Measurements from ENCODE around the gene CNTNAP2.

CNTNAP2 gene

DNA sequence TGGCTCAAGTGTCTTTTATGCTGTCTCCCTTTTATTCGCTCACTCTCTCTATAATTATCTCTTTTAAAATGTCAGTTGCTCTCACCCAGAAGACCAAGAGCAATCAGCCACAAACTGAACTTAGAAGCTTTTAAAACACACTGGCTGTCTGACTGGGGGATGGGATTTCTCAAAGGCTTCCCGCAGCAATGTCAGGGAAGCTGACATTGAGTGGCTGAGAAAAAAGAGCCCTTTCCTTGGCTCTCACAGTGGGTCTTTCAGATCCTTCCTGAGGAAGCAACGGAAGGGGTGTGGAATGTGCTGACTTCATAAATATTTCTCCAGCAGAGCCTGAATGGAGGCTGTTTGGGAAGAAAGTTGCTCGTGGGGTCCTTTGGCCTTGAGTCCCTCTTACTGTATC is 2028.2 kb downstream of the CNTNAP2 start:
- DNase-seq, result no peak

- DNase-seq, result no peak
Measured at GRCh38 chr7:148146346-148146745, 2029.7 kb downstream of the CNTNAP2 start.

DNA sequence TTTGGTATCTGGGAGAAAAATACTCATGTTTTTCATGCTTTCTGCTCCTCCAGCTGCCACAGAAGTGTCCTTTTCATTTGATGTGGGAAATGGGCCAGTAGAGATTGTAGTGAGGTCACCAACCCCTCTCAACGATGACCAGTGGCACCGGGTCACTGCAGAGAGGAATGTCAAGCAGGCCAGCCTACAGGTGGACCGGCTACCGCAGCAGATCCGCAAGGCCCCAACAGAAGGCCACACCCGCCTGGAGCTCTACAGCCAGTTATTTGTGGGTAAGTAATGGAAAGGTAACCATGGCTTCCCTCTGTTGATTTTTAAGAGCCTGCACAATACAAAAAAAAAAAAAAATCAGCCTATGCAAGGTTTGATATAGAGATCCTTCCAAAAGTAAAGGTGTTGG is 2030.8 kb downstream of the CNTNAP2 start:
- DNase-seq, result no peak

DNA sequence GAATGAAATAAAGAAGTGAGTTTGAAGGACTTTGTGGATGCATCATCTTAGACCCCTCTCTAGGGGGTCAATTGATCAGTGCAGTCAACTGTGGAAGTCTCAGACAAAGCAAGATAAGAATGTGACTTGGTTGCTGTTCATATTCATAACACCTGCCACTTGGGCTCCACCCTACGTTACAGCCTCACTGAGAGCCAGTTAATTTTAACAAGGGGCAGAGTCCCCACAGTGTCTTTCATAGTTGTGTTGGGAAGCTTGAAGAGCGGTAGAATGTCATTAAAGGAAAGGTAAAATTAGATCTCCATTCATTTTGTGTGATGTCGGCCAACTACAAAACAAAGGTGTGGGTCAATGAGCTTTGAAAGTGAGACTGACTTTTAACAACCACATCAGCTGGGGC is 2031.9 kb downstream of the CNTNAP2 start:
- no peak for DNase-seq

DNA sequence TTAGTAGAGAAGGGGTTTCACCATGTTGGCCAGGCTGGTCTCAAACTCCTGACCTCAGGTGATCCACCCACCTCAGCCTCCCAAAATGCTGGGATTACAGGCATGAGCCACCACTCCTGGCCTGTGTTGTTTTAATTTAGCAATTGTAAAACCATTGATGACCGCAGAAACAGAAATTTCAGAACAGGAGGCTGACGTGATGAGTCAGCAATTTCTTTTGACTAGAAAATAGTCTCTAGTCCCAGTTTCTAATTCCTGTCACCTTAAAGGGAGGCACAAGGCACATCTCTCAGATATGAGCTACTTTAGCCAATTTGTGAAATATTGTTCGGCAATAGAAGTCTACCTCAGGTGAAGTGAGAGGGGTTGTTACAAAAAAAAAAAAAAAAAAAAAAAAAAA is 2033.1 kb downstream of the CNTNAP2 start:
- DNase-seq, result no peak

DNA sequence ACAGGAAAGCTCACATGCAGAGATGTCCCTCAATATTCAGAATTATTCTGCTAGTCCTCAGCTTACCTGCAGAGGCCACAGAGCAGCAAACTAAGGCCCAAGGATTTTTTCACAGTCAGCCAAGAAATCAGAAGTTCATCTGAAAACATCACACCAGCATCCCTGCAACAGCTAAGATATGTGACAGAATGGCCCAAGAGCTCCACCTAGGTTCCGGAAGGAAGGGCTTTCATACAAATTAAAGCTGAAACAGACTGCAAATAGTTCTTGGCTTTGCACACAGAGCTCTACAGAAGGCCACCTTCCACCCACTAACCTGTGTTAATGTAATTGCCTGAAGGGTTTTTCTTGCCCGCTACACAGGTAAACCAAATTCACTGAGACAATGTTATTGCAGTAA is 2035.2 kb downstream of the CNTNAP2 start:
- no peak for DNase-seq

- no peak for DNase-seq
Measured at GRCh38 chr7:148153616-148154284, 2037.1 kb downstream of the CNTNAP2 start.

- DNase-seq, result no peak
Measured at GRCh38 chr7:148155000-148155399, 2038.4 kb downstream of the CNTNAP2 start.

DNA sequence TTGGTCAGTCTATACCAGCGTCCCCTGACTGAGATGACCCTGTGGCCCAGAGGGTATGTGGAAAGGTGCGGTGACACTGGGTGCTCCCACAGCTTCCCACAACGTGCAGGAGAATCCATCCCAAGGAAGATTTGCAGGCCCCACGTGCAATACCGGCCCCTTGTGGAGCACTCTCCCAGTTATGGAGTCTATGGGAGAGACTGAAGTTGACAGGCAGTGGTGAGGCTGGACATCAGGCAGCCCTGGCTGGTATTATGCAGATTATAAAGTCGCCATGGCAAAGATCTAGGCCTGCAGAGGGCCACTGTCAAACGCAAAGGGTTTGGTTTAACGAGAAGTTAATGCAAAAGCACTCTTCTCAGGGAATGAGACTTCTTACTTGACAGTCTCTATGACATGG is 2039.2 kb downstream of the CNTNAP2 start:
- no peak for DNase-seq

DNA sequence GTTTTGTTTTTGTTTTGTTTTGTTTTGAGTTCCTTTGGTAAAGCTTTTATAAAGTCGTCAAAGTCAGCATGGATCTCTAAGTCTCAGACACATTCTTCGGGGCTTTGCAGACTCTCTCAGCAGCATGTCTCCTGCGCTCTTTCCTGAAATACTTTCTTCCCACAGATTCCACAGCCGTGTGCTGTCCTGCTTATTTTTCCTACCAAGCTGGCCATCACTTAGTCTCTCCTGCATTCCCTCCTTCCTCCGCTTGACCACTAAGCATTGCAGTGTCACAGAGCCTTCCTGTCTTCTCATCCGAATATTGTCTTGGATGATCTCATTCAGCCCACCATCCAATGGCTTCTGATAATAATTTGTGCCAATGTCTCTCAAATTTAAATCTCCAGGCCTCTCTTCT is 2039.6 kb downstream of the CNTNAP2 start:
- no peak for DNase-seq

DNA sequence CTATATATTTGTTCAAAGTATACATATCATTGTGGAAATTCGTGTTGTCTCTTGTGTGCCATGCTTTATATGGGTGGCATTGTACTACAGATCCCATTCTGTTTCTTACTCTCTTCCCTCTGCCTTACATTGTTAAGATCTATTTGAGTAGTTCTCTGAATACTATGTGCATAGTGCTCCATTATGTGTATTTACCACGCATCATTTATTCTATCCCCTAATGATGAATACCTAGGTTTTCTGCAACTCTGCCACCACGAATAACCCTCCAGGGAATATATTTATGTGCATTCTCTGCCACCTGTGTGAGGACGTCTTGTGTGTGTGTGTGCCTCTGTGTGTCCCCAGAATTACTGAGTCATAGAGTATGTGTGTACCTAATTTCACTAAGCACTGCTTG is 2042.7 kb downstream of the CNTNAP2 start:
- no peak for DNase-seq

GRCh38 chr7:148161776-148162175 is 2045.2 kb downstream of the CNTNAP2 start:
- no peak for DNase-seq

GRCh38 chr7:148162808-148163207 is 2046.2 kb downstream of the CNTNAP2 start:
- no peak for DNase-seq

DNA sequence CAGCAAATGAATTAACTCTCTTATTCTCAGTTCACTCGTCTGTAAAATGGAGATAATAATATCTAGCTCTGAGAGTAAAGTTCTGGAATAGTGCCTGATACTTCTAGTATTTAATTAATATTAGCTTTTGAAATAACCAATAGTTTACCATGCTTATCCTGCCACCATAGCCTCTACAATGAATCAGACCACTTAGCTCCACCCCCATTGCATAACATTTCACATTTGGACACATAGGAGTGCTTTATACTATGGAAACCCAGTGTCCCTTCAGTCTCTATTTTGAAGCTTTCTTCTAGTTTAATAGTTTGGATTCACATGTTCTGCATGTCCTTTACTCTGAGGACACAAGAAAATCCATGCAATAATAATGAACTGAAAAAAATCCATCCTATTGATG is 2046.6 kb downstream of the CNTNAP2 start:
- no peak for DNase-seq

GRCh38 chr7:148172920-148173319 is 2056.3 kb downstream of the CNTNAP2 start:
- DNase-seq, result no peak

DNA sequence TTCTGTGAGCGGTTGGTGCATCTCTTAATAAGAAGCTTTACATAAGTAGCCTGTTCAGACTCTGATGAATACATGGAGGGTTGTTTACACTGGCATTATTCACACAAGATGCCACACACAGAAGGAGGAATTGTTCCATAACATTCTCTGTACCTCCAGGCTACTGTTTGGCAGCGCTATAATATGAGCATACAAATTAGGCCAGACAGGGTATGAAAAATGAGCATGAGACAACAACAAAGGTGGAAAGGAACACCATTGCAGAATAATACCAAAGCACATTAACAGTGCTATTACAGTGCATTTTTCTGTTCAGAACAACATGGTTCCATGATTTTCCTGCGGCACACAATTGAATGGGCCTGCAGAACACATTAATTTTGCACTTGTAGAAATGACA is 2056.8 kb downstream of the CNTNAP2 start:
- DNase-seq, result no peak

DNA sequence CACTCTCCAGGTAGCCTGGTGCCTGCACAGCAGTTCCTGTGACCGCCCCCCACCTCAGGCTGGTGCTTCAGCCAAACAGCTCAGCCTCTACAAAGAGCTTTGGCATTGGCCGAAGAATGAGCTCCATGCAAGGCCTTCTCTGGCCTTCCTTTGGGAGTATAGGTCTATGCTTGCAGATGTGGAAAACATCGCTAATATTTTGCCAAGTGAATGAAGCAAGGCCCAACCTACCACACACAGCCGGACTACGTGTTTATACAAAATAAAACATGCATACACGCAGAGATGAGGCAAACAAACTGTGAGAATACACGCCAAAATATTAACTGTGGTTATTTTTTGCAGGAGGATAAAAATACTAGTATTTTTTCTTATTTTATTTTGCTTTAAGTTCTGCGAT is 2057.8 kb downstream of the CNTNAP2 start:
- DNase-seq, result no peak

DNA sequence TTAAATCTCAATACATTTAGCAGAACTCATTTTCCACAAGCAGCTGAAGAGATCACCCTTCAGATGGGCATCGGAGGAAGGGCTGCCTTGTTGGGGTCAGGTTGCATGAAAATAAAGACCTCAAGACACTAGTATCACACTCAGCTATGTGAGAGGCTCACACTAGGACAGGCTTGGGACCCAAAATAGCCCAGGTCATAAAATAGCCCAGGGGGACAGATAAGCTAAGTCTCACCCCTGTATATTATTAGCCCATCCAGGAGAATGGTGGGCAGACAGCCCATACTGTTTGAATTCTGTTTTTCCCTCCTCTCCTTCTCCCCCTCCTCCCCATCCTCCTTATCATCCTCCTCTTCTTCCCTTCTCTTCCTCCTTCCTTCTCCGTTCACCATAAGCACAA is 2058.9 kb downstream of the CNTNAP2 start:
- DNase-seq, result no peak

- no peak for DNase-seq
Measured at GRCh38 chr7:148177972-148178371, 2061.4 kb downstream of the CNTNAP2 start.

DNA sequence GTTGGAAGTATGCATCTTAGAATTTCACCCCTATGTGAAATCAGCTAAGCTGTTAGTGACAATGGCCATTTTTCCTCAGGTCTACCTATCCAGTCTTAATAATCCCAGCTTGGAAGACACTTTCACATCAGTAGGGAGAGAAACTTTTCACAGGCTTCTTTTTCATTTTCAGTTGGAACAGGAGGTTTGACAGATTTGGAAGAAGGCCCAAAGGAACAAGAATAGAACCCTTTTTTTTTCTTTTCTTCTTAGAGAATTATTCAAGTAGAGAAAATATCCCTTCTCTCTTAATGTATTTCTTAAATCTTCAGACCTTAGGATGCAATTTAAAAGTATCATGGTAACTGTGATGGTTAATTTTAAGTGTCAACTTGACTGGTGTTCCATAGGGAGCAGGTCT is 2063.5 kb downstream of the CNTNAP2 start:
- no peak for DNase-seq

DNA sequence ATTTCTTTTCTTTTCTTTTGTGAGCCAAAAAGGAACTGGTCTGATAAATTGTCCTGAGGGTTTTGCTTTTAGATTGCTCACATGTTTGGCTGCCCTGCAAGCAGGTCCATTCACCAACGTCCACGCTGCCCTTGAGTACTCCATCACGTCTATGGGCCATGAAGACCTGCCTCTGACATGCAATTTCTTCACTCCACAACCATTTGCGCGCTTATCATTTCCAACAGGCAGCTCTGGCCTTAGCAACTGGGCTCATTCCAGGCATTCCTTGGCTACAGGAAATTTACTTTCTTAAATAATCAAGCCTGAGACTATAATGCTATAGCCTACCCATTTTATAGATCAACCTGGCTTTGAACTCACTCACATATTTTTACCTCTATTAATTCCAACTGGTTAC is 2065.7 kb downstream of the CNTNAP2 start:
- DNase-seq, result no peak

DNA sequence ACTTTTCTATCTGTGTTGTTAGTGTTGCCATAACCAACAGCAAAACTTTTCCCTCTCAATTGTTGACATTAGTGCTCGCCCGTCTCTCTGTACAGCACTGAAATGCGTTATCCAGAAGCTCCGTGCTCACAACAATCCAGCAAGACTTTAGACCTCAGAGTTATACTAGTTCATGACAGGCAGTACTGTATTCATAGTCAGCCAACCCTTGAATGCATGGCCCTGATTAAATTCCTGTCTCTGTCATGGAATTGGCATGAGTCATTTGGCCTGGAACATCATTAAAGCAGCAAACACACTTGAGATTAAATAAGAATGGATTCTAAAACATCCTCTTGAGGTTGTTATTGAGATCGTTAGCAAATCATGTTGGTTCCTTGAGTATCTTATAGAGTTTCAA is 2068.4 kb downstream of the CNTNAP2 start:
- no peak for DNase-seq

- no peak for DNase-seq
Measured at GRCh38 chr7:148187471-148187870, 2070.9 kb downstream of the CNTNAP2 start.

GRCh38 chr7:148191391-148192065 is 2074.9 kb downstream of the CNTNAP2 start:
- DNase-seq, result no peak

DNA sequence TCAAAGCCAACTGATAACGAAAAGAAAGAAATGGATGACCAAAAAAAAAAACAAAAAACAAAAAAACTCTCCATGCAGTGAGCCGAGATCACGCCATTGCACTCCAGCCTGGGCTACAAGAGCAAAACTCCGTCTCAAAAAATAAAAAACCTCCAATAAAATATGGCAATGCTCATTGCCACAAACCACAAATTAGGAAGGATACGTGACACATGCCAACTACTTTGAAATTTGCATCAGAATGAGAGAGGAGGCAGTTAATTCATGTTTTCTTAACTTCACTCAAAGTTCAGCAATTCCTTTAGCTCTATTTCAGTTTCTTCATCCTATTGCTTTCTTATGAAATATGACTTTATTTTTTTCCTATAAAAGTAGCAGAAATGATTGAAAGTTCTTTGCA is 2075.9 kb downstream of the CNTNAP2 start:
- DNase-seq, result no peak
